B cell (primary cell): Measurements from ENCODE around the gene FPR1. TPM values are rescaled to one million over a fixed set of nuclear protein-coding genes. Genes with fewer than 3 reads are reported as not detected.
"Not testable (repeated sequence)": the region's sequence is repeated elsewhere in the genome, so short reads cannot be mapped to it uniquely, and the experiment has no call there.

Experiments
- ATAC-seq: fragments of 200-7000 bp; cut with Tn5 transposase; one replicate; pipeline ENCODE4 v1.10.0; 2021; ENCODE audit warnings: low read depth, mild to moderate bottlenecking, moderate number of reproducible peaks, moderate library complexity
- CTCF ChIA-PET: fragments of 350-600 bp; sonication (Branson Sonifier 250); formaldehyde crosslinking; loops from one replicate; lab custom pipeline; 2021; ENCODE audit warnings: antibody characterized with exemption, inconsistent platforms; lab: Charles Lee
- POLR2A ChIA-PET: fragments of 350-600 bp; sonication (Branson Sonifier 250); formaldehyde crosslinking; loops from one replicate; lab custom pipeline; 2021; ENCODE audit warnings: antibody characterized with exemption; lab: Charles Lee
- DNase-seq: peaks from one replicate; pipeline ENCODE4 v3.0.0; 2013
- H2AFZ ChIP-seq: 2 replicates; pipeline ENCODE4 v1.6.1; 2012; ENCODE audit warnings: mild to moderate bottlenecking, low read depth, low read length; ENCODE audit not compliant: insufficient read depth, poor library complexity, severe bottlenecking
- H3K27ac ChIP-seq, 2 donors: 1 replicate in 1 of 2; 2 replicates in 1 of 2; pipeline ENCODE4 v1.5.1; 2012 to 2013; ENCODE audit warnings: low read length in 2 of 2, mild to moderate bottlenecking in 2 of 2, moderate library complexity in 1 of 2
- H3K27me3 ChIP-seq, 4 experiments: fragments of 200-600 bp in 1 of 4; sonication (generic) in 1 of 4; replicated peaks in 1 of 4; 1 replicate in 2 of 4; 2 replicates in 2 of 4; pipeline versions ENCODE4 v1.6.1 to v1.7.0; 2013 to 2016; ENCODE audit warnings: low read length in 3 of 4, mild to moderate bottlenecking in 2 of 4, mixed read lengths in 1 of 4, moderate library complexity in 1 of 4; ENCODE audit not compliant: insufficient read depth in 4 of 4, control insufficient read depth in 3 of 4; ENCODE audit errors: control extremely low read depth in 1 of 4
- H3K36me3 ChIP-seq, 2 experiments: replicated peaks in 1 of 2; 1 replicate in 1 of 2; 2 replicates in 1 of 2; pipeline versions ENCODE4 v1.6.1 to v1.7.1; 2013; ENCODE audit warnings: low read length in 1 of 2; ENCODE audit not compliant: insufficient read depth in 2 of 2, control insufficient read depth in 1 of 2; ENCODE audit errors: control extremely low read depth in 1 of 2, extremely low read depth in 1 of 2
- H3K4me1 ChIP-seq, 2 donors: fragments of 200-600 bp in 1 of 2; sonication (generic) in 1 of 2; 1 replicate in 1 of 2; 2 replicates in 1 of 2; pipeline versions ENCODE4 v1.5.1 to v1.6.1; 2013 to 2017; ENCODE audit warnings: low read length in 2 of 2; ENCODE audit not compliant: control insufficient read depth in 2 of 2, insufficient read depth in 2 of 2
- H3K4me2 ChIP-seq: replicated peaks from 2 replicates; pipeline ENCODE3; 2012; ENCODE audit warnings: mild to moderate bottlenecking, low read depth, low read length; ENCODE audit not compliant: poor library complexity, severe bottlenecking
- H3K4me3 ChIP-seq, 5 experiments: fragments of 200-600 bp in 1 of 5; sonication (generic) in 1 of 5; 1 replicate in 3 of 5; 2 replicates in 2 of 5; pipeline versions ENCODE4 v1.5.1 to v1.7.0; 2011 to 2016; ENCODE audit warnings: low read length in 4 of 5, mild to moderate bottlenecking in 4 of 5, low read depth in 2 of 5, control low read depth in 1 of 5, moderate library complexity in 1 of 5; ENCODE audit not compliant: insufficient read depth in 1 of 5; ENCODE audit errors: control extremely low read depth in 1 of 5, extremely low read depth in 1 of 5
- H3K79me2 ChIP-seq: fragments of 200-600 bp; sonication (generic); one replicate; pipeline ENCODE4 v1.6.0; 2016; ENCODE audit warnings: low read length; ENCODE audit not compliant: control insufficient read depth, insufficient read depth
- H3K9ac ChIP-seq: fragments of 200-600 bp; sonication (generic); 2 replicates; pipeline ENCODE4 v1.6.1; 2017; ENCODE audit warnings: mild to moderate bottlenecking, low read length, moderate library complexity
- H3K9me3 ChIP-seq, 3 donors: one replicate each; pipeline versions ENCODE4 v1.6.1 to v1.7.1; 2013; ENCODE audit warnings: low read length in 2 of 3; ENCODE audit not compliant: control insufficient read depth in 2 of 3, insufficient read depth in 1 of 3; ENCODE audit errors: control extremely low read depth in 1 of 3
- H4K20me1 ChIP-seq: 2 replicates; pipeline ENCODE4 v1.6.0; 2012; ENCODE audit warnings: mild to moderate bottlenecking, low read length; ENCODE audit not compliant: insufficient read depth, control insufficient read depth, poor library complexity, severe bottlenecking
- H3K27ac Mint-ChIP-seq: one replicate; pipeline ENCODE4 v1.8.0; 2021; ENCODE audit warnings: mixed read lengths
- H3K27me3 Mint-ChIP-seq: one replicate; pipeline ENCODE4 v1.8.0; 2021; ENCODE audit warnings: mixed read lengths
- H3K4me1 Mint-ChIP-seq: one replicate; pipeline ENCODE4 v1.8.0; 2021; ENCODE audit warnings: mixed read lengths
- H3K4me3 Mint-ChIP-seq: one replicate; pipeline ENCODE4 v1.8.0; 2021; ENCODE audit warnings: mixed read lengths
- H3K9me3 Mint-ChIP-seq: one replicate; pipeline ENCODE4 v1.8.0; 2022; ENCODE audit warnings: mixed read lengths; ENCODE audit not compliant: insufficient read depth
- EZH2 ChIP-seq: IDR thresholded peaks from 2 replicates; pipeline ENCODE4 v1.6.1; 2012; ENCODE audit warnings: borderline replicate concordance, low read depth, mild to moderate bottlenecking, moderate library complexity, low read length; ENCODE audit not compliant: insufficient read depth, poor library complexity, severe bottlenecking
- WGBS: methylation state at CpG from one replicate; pipeline ENCODE4 v1.1.5; 2013; ENCODE audit warnings: missing lambda C conversion rate; ENCODE audit not compliant: insufficient coverage; 5-methylcytosine and 5-hydroxymethylcytosine counted together
- intact Hi-C: fragments of 100-400 bp; cut with micrococcal nuclease; formaldehyde crosslinking; loops from one replicate; pipeline ENCODE4 v1.10.0; 2022
- polyA plus RNA-seq: library from polyadenylated mRNA; depleted of rRNA; stranded (reverse); fragments of >200 nt; gene quantifications from 2 replicates; pipeline ENCODE4 v1.2.3, GENCODE V29; 2012
- total RNA-seq, 2 donors: library from RNA; stranded (reverse); fragments of 120-200 nt in 1 of 2; gene quantifications; 1 replicate in 1 of 2; 2 replicates in 1 of 2; pipeline versions ENCODE4 v1.2.3 to v1.2.4, GENCODE V29; 2013 to 2022
- TF ChIP-seq, protein P1 (sequence below): fragments of 200-600 bp; IDR thresholded peaks from one replicate; pipeline ENCODE4 v1.8.0; 2022; ENCODE audit warnings: antibody characterized with exemption, mild to moderate bottlenecking

The FPR1 gene
- total and polyA plus RNA-seq, 2 donors (not counting 1 experiment from before 2014, with no cell fraction given), result 0.17 to 1.1 TPM

DNA sequence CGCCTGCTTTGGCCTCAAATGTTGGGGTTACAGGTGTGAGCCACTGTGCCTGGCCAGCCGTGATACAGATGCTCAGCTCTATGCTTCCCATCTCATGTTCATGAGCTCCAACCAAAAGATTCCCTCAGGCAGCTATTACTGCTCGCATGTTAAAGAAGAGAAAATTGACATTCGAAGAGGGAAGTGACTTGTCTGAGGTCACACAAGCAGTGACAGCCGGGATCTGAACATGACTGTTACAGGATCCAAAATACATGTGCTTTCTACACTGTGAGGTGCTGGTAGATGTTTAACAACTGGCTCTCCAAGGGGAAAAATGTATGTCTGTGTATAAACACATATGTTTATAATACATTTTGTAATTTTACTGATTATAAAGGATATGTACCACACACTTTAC is 11.3 kb downstream of the FPR1 start:
- H3K9me3 ChIP-seq, result no peaks in the 10 kb centered on the region
- no peak overlapping the region for H3K27ac ChIP-seq
- no peaks in the 10 kb centered on the region for H3K4me1 ChIP-seq
- H3K27me3 Mint-ChIP-seq, result peaks cover 34% of the 10 kb centered on the region
- CTCF ChIA-PET, result no interaction called here
- H3K27me3 ChIP-seq, result peaks cover 0 to 12% (median 4%) of the 10 kb centered on the region in 4 experiments
- H3K36me3 ChIP-seq, result no peaks in the 10 kb centered on the region
- no peak for TF ChIP-seq EZH2
- TF ChIP-seq, protein P1, sequence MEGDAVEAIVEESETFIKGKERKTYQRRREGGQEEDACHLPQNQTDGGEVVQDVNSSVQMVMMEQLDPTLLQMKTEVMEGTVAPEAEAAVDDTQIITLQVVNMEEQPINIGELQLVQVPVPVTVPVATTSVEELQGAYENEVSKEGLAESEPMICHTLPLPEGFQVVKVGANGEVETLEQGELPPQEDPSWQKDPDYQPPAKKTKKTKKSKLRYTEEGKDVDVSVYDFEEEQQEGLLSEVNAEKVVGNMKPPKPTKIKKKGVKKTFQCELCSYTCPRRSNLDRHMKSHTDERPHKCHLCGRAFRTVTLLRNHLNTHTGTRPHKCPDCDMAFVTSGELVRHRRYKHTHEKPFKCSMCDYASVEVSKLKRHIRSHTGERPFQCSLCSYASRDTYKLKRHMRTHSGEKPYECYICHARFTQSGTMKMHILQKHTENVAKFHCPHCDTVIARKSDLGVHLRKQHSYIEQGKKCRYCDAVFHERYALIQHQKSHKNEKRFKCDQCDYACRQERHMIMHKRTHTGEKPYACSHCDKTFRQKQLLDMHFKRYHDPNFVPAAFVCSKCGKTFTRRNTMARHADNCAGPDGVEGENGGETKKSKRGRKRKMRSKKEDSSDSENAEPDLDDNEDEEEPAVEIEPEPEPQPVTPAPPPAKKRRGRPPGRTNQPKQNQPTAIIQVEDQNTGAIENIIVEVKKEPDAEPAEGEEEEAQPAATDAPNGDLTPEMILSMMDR, result no peak
- no peaks in the 10 kb centered on the region for H3K79me2 ChIP-seq
- no peak for DNase-seq
- no peaks in the 10 kb centered on the region for H3K9me3 Mint-ChIP-seq
- H3K4me2 ChIP-seq, result no peak overlapping the region
- no peaks in the 10 kb centered on the region for H3K4me1 Mint-ChIP-seq
- intact Hi-C loops, result no loop called here
- no peak for ATAC-seq
- H3K9ac ChIP-seq, result no peak overlapping the region
- no peak overlapping the region for H3K4me3 ChIP-seq
- H3K27ac Mint-ChIP-seq, result no peak overlapping the region
- POLR2A ChIA-PET, result no interaction called here
- H2AFZ ChIP-seq, result no peak overlapping the region
- WGBS, result 20% methylated on average over 1 of the region's 5 CpGs
- no peak overlapping the region for H3K4me3 Mint-ChIP-seq
- H4K20me1 ChIP-seq, result no peaks in the 10 kb centered on the region

DNA sequence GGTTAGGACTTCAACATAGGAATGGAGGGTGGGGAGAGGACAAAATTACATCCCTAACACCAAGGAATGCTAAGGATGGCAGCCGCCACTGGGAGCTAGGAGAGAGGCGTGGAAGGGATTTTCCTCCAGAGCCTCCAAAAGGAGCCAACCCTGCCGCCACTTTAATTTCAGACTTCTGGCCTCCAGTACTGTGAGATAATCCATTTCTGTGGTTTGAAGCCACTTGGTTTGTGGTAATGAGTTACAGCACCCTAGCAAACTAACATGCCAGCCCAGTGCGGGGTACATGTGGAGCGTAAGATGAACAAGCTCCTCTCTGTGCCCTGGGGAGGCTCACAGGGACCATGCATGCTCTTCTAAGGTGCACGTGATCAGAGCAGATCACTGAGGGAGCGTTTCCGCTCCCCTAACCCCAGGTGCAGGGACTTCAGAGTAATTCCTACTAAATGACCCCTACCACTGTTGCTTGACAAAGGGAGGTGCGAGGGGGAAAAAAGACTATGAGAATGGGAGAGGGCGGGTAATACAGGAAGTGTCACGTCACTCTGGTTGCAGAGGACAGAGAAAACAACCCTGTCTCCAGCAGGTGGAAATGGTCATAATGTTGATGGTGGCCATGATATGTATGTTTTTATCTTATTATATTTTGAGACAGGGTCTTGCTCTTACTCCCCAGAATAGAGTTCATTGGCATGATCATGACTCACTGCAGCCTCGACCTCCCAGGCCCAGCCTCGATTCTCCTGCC is 12.0 kb downstream of the FPR1 start:
- ATAC-seq, result no peak
- no peak overlapping the region for H3K4me3 Mint-ChIP-seq
- no peaks in the 10 kb centered on the region for H3K9me3 Mint-ChIP-seq
- no peak for TF ChIP-seq EZH2
- TF ChIP-seq, protein P1, result no peak
- Histone ChIP-seq H3K9ac (no peak overlapping the region), H3K27ac (no peak overlapping the region), H2AFZ (no peak overlapping the region), H4K20me1 (no peaks in the 10 kb centered on the region), H3K4me2 (no peak overlapping the region), H3K4me3 (no peak overlapping the region), H3K27me3 (peaks cover 0 to 13% (median 4%) of the 10 kb centered on the region in 4 experiments), H3K36me3 (no peaks in the 10 kb centered on the region), H3K79me2 (no peaks in the 10 kb centered on the region), H3K9me3 (no peaks in the 10 kb centered on the region), H3K4me1 (no peaks in the 10 kb centered on the region)
- CTCF ChIA-PET, result no interaction called here
- H3K27ac Mint-ChIP-seq, result no peak overlapping the region
- H3K4me1 Mint-ChIP-seq, result no peaks in the 10 kb centered on the region
- WGBS, result 86% methylated on average over 4 of the region's 13 CpGs
- intact Hi-C loops, result no loop called here
- POLR2A ChIA-PET, result no interaction called here
- no peak for DNase-seq
- peaks cover 38% of the 10 kb centered on the region for H3K27me3 Mint-ChIP-seq

- H3K9me3 ChIP-seq, H3K4me3 ChIP-seq, H3K4me1 Mint-ChIP-seq, H3K9ac ChIP-seq, POLR2A ChIA-PET, H4K20me1 ChIP-seq, intact Hi-C loops, DNase-seq, H3K79me2 ChIP-seq, H3K4me3 Mint-ChIP-seq, CTCF ChIA-PET, H3K4me2 ChIP-seq, H3K27ac ChIP-seq, H3K4me1 ChIP-seq, ATAC-seq, H2AFZ ChIP-seq, H3K9me3 Mint-ChIP-seq, H3K27ac Mint-ChIP-seq, H3K36me3 ChIP-seq: not testable (repeated sequence)
- peaks cover 0 to 16% (median 4%) of the 10 kb centered on the region in 4 experiments for H3K27me3 ChIP-seq
- peaks cover 35% of the 10 kb centered on the region for H3K27me3 Mint-ChIP-seq
- 94% methylated on average over 10 of the region's 10 CpGs for WGBS
Measured at GRCh38 chr19:51738523-51738922, 13.2 kb downstream of the FPR1 start.
